Spleen (tissue), 7 donors: ENCODE data around the gene C1orf226.

Experiments used
- CTCF ChIP-seq, 11 experiments: fragments of 200-600 bp in 7 of 11; fragments of 450-650 bp in 4 of 11; sonication (generic) in 4 of 11; IDR thresholded peaks in 8 of 11; conservative IDR thresholded peaks in 3 of 11; 1 replicate in 7 of 11; 2 replicates in 4 of 11; pipeline versions ENCODE4 v1.4.0 to v1.8.0; 2016 to 2021; ENCODE audit warnings: antibody characterized with exemption in 11 of 11, inconsistent platforms in 4 of 11, mild to moderate bottlenecking in 1 of 11
- POLR2A ChIP-seq, 3 donors: fragments of 450-650 bp; IDR thresholded peaks; one replicate each; pipeline ENCODE4 v1.5.1; 2017; ENCODE audit warnings: antibody characterized with exemption in 3 of 3, mild to moderate bottlenecking in 1 of 3
- donor health status: DM: no; HTN: no; CAD: no; lungs with moderate emphysema.
- donor health status: DM: no; HTN: no; CAD: no.
- donor health status: DM: no; HTN: no; CAD: no.

GRCh38 chr1:162347281-162347680 is 34.2 kb upstream of the C1orf226 start:
- no peak for TF ChIP-seq CTCF (IDR thresholded peaks at IDR 0.05 in 8 of 11, conservative IDR thresholded peaks at IDR 0.05 in 3 of 11)
- no peak for TF ChIP-seq POLR2A (IDR thresholded peaks at IDR 0.05)
